GM13977 (cell line): ENCODE measurements around the gene TP53I13.
A peak's percentile ranks its signal among the peaks of the same experiment; 100 is the strongest.

Source experiments
- DNase-seq: peaks from one replicate; pipeline ENCODE4 v3.0.0; 2012; ENCODE audit warnings: low spot score
- CTCF ChIP-seq: IDR thresholded peaks from 2 replicates; pipeline ENCODE4 v1.5.1; 2012; ENCODE audit warnings: mild to moderate bottlenecking, control low read depth; ENCODE audit not compliant: insufficient read depth; ENCODE audit errors: extremely low read depth, missing control alignments
- in situ Hi-C: fragments of 300-500 bp; cut with MboI; formaldehyde crosslinking; loops from one replicate; pipeline ENCODE4 v1.12.0; 2022; ENCODE audit warnings: low sequenced_read_pairs, low pct_unique_long_range_greater_than_20kb, mixed read lengths, inconsistent platforms; ENCODE audit not compliant: unreplicated experiment

Gene TP53I13

GRCh38 chr17:29568331-29569244, at the start of gene TP53I13:
TP53I13 (plus strand) TSS chr17:29568701; CDS start chr17:29568759, 58 bp downstream.
- no peak for TF ChIP-seq CTCF
- in situ Hi-C loops = no loop called here
- DNase-seq = peak; percentile 96

GRCh38 chr17:29524692-29525091, 43.8 kb upstream of the TP53I13 start:
- TF ChIP-seq CTCF = no peak
- in situ Hi-C loops = no loop called here

GRCh38 chr17:29526322-29526721, 42.2 kb upstream of the TP53I13 start:
- DNase-seq = no peak
- TF ChIP-seq CTCF = no peak
- in situ Hi-C loops = no loop called here

More at GRCh38 chr17:29524692-29525091, 43.8 kb upstream of the TP53I13 start:
- DNase-seq = no peak

GRCh38 chr17:29533976-29534375, 34.5 kb upstream of the TP53I13 start:
- in situ Hi-C loops = no loop called here
- no peak for DNase-seq
- no peak for TF ChIP-seq CTCF

- no peak for DNase-seq
- no peak for TF ChIP-seq CTCF
- in situ Hi-C loops = no loop called here
Measured at GRCh38 chr17:29544066-29544465, 24.4 kb upstream of the TP53I13 start.

GRCh38 chr17:29546085-29546484, 22.4 kb upstream of the TP53I13 start:
- DNase-seq = no peak
- no peak for TF ChIP-seq CTCF
- in situ Hi-C loops = no loop called here
